Tibial nerve (tissue), 4 donors: ENCODE results near the gene IRF2BPL. TPM values are rescaled to one million over a fixed set of nuclear protein-coding genes. Genes with fewer than 3 reads are reported as not detected.

Source experiments
- DNase-seq, 2 donors: peaks; one replicate each; pipeline ENCODE4 v3.0.0-alpha.2; 2019; ENCODE audit warnings: low spot score in 2 of 2
- H3K27ac ChIP-seq, 4 donors: fragments of 200-600 bp; sonication (generic) in 3 of 4; one replicate each; pipeline ENCODE4 v1.5.1; 2017 to 2019; ENCODE audit warnings: mild to moderate bottlenecking in 1 of 4
- H3K27me3 ChIP-seq, 2 donors: fragments of 200-600 bp; sonication (generic) in 1 of 2; one replicate each; pipeline versions ENCODE4 v1.5.1 to v1.6.0; 2017 to 2019
- H3K36me3 ChIP-seq, 3 donors: fragments of 200-600 bp; sonication (generic); one replicate each; pipeline ENCODE4 v1.5.1; 2018 to 2019
- H3K4me1 ChIP-seq, 4 donors: fragments of 200-600 bp; sonication (generic) in 3 of 4; one replicate each; pipeline ENCODE4 v1.5.1; 2017 to 2019
- H3K4me3 ChIP-seq, 4 donors: fragments of 200-600 bp; sonication (generic) in 3 of 4; one replicate each; pipeline ENCODE4 v1.5.1; 2017 to 2019; ENCODE audit warnings: mild to moderate bottlenecking in 1 of 4, moderate library complexity in 1 of 4
- H3K9me3 ChIP-seq, 4 donors: fragments of 200-600 bp; sonication (generic) in 3 of 4; one replicate each; pipeline ENCODE4 v1.5.1; 2017 to 2019
- EP300 ChIP-seq, 2 donors: sonication (generic); formaldehyde crosslinking; IDR thresholded peaks; one replicate each; pipeline ENCODE4 v1.6.1; 2017; ENCODE audit warnings: antibody characterized with exemption in 2 of 2, mild to moderate bottlenecking in 1 of 2
- POLR2A ChIP-seq, 2 donors: fragments of 450-650 bp; IDR thresholded peaks; one replicate each; pipeline ENCODE4 v1.6.1; 2017; ENCODE audit warnings: antibody characterized with exemption in 2 of 2, mild to moderate bottlenecking in 2 of 2, moderate library complexity in 2 of 2
- WGBS, 2 donors: methylation state at CpG; one replicate each; pipeline ENCODE4 v1.1.5; 2018; 5-methylcytosine and 5-hydroxymethylcytosine counted together
- total RNA-seq, 4 donors: library from RNA; depleted of rRNA; stranded (reverse); fragments of >200 nt; gene quantifications; one replicate each; pipeline ENCODE4 v1.1.0, GENCODE V29; 2016
- TF ChIP-seq, protein P1 (sequence below), 5 experiments: fragments of 200-600 bp in 3 of 5; fragments of 450-650 bp in 2 of 5; sonication (generic) in 3 of 5; IDR thresholded peaks; one replicate each; pipeline ENCODE4 v1.5.1; 2016 to 2019; ENCODE audit warnings: antibody characterized with exemption in 5 of 5, mild to moderate bottlenecking in 3 of 5, moderate library complexity in 2 of 5

The IRF2BPL gene
- total RNA-seq, 4 donors from 2014 or later, result 52.4 to 69.2 (median 60.7) TPM

DNA sequence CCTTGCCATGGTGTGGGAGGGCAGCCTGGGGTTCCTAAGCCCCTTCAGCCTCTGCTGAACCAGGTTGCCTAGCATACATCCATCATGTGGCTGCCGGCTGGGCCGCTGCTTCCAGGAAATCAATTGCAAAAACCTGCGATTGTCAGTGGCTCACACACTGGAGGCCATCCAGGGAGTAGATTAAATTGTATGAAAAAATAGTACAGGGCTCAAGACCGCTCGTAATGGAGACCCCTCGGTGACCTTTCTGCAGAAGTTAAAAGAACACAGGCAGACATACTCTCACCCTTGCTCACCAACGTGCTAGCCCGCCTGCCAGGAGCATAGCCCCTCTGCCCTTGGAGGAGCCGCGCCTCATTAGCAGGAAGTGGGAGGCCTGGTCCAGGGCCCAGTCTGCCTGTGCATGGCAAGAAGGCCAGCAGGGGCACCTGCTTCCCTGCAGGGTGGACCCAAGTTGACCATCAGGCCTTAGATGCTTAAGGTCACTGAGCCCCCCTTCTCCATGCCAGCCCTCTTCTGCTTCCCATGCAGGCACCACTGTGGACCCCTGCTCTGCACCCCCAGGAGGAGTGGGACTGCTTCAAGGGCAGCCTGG, 38.2 kb upstream of the IRF2BPL start:
- DNase-seq, result no peak
- Histone ChIP-seq H3K27ac (no peak overlapping the region), H3K4me1 (peaks cover 0 to 38% (median 5%) of the 10 kb centered on the region in 4 donors), H3K4me3 (no peak overlapping the region), H3K9me3 (no peaks in the 10 kb centered on the region), H3K27me3 (no peaks in the 10 kb centered on the region), H3K36me3 (no peaks in the 10 kb centered on the region)
- 57 to 71% methylated on average over 10 of the region's 10 CpGs for WGBS, 2 donors
- TF ChIP-seq, protein P1, sequence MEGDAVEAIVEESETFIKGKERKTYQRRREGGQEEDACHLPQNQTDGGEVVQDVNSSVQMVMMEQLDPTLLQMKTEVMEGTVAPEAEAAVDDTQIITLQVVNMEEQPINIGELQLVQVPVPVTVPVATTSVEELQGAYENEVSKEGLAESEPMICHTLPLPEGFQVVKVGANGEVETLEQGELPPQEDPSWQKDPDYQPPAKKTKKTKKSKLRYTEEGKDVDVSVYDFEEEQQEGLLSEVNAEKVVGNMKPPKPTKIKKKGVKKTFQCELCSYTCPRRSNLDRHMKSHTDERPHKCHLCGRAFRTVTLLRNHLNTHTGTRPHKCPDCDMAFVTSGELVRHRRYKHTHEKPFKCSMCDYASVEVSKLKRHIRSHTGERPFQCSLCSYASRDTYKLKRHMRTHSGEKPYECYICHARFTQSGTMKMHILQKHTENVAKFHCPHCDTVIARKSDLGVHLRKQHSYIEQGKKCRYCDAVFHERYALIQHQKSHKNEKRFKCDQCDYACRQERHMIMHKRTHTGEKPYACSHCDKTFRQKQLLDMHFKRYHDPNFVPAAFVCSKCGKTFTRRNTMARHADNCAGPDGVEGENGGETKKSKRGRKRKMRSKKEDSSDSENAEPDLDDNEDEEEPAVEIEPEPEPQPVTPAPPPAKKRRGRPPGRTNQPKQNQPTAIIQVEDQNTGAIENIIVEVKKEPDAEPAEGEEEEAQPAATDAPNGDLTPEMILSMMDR (IDR thresholded peaks at IDR 0.05), result no peak
- TF ChIP-seq POLR2A (IDR thresholded peaks at IDR 0.05), result no peak
- no peak for TF ChIP-seq EP300 (IDR thresholded peaks at IDR 0.05)

GRCh38 chr14:77065851-77066577, 37.5 kb upstream of the IRF2BPL start:
- H3K4me1 ChIP-seq, result peaks cover 0 to 37% (median 5%) of the 10 kb centered on the region in 4 donors
- no peaks in the 10 kb centered on the region for H3K36me3 ChIP-seq
- 69 to 76% methylated on average over 6 of the region's 6 CpGs for WGBS, 2 donors
- H3K4me3 ChIP-seq, result no peak overlapping the region
- TF ChIP-seq EP300 (IDR thresholded peaks at IDR 0.05) (no peak), POLR2A (IDR thresholded peaks at IDR 0.05) (no peak)
- TF ChIP-seq, protein P1 (IDR thresholded peaks at IDR 0.05), result no peak
- H3K27me3 ChIP-seq, result no peaks in the 10 kb centered on the region
- H3K27ac ChIP-seq, result no peak overlapping the region
- DNase-seq, result no peak
- H3K9me3 ChIP-seq, result no peaks in the 10 kb centered on the region

DNA sequence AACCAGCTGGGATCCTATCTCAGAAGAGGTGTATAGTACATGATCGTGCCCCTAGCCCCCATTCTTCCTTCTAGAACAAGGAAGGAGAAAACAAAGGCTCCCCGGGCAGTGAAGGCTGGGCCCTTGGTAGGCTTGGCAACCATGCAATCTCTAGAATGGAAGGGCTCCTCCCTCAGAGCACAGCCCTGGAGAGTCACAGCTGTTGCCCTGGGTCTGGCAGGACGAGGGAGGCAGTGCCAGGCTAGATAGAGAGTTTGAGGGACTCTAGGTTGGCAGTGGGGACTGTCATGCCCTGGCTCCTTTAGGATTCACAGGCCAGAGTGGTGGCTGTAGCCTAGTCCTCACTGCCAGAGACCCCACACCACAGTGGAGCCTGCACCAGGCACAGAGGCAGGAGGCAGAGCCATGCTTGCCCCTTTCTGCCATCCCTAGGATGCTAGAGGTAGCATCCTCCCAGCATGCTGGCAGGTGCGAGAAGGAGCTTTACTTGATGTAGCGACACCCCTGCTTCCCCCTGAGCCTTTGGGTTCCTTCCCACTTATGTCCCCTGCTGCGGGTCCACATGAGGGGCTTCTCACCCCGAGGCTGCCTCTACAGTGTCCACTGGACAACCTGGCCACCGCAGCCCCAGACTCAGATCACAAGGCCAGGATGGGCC, 36.1 kb upstream of the IRF2BPL start:
- Histone ChIP-seq H3K4me3 (no peak overlapping the region), H3K27ac (no peak overlapping the region), H3K27me3 (no peaks in the 10 kb centered on the region), H3K9me3 (no peaks in the 10 kb centered on the region), H3K36me3 (no peaks in the 10 kb centered on the region), H3K4me1 (peaks cover 0 to 23% (median 4%) of the 10 kb centered on the region in 4 donors)
- WGBS, 2 donors, result 78 to 89% methylated on average over 8 of the region's 8 CpGs
- DNase-seq, result no peak
- TF ChIP-seq POLR2A (IDR thresholded peaks at IDR 0.05) (no peak), EP300 (IDR thresholded peaks at IDR 0.05) (no peak)
- TF ChIP-seq, protein P1 (IDR thresholded peaks at IDR 0.05), result no peak

DNA sequence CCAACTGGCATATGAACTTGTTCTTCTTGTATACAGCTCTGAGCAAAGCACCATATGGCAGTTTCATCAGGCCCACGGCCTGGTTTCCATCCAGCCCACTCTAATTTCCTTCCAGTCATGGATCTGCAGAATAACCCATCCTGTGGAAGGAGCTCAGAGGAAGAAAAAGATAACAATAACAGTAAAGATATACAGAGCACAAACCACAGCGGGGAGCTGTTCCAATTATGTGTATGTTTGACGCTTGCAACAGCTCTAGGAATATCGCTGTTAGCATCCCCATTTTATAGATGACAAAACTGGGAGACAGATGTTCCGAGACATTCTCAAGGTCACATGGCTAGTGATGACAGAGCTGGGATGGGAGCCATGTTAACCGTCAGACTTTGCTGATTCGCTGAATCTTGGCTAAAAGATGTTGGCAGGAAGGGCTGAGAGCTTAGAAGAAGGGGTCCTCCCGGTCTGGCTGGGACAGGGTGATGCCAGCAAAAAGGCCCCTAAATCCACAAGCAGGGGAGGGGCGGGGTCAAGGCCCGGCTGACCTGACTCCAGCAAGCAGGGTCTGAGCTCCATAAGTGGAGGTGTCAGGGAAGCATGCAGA, 35.2 kb upstream of the IRF2BPL start:
- TF ChIP-seq EP300 (IDR thresholded peaks at IDR 0.05), result no peak
- TF ChIP-seq POLR2A (IDR thresholded peaks at IDR 0.05), result no peak
- TF ChIP-seq, protein P1 (IDR thresholded peaks at IDR 0.05), result no peak
- no peak for DNase-seq
- 67 to 73% methylated on average over 10 of the region's 10 CpGs for WGBS, 2 donors
- no peak overlapping the region for H3K27ac ChIP-seq
- H3K4me1 ChIP-seq, result peaks cover 0 to 17% (median 4%) of the 10 kb centered on the region in 4 donors
- H3K27me3 ChIP-seq, result no peaks in the 10 kb centered on the region
- H3K36me3 ChIP-seq, result no peaks in the 10 kb centered on the region
- H3K9me3 ChIP-seq, result no peaks in the 10 kb centered on the region
- H3K4me3 ChIP-seq, result no peak overlapping the region
